ENCODE results near the gene DNAH6.
A peak's percentile ranks its signal among the peaks of the same experiment; 100 is the strongest.
"Not testable (repeated sequence)": the region's sequence is repeated elsewhere in the genome, so short reads cannot be mapped to it uniquely, and the experiment has no call there.

Gene DNAH6

GRCh38 chr2:84516234-84516986 lies at the start of gene DNAH6:
DNAH6 (plus strand) TSS chr2:84516498; CDS start chr2:84517827, 1,329 bp downstream.
- peak; percentile 92 for DNase-seq

- DNase-seq, result no peak
These were observed 48.9 kb upstream of the DNAH6 start for GRCh38 chr2:84467389-84467788.

GRCh38 chr2:84472423-84472822 lies 43.9 kb upstream of the DNAH6 start:
- not testable (repeated sequence) for DNase-seq

- no peak for DNase-seq
These were observed 43.3 kb upstream of the DNAH6 start for GRCh38 chr2:84472856-84473565.

GRCh38 chr2:84474176-84474575 lies 42.1 kb upstream of the DNAH6 start:
- no peak for DNase-seq

GRCh38 chr2:84477886-84478285 lies 38.4 kb upstream of the DNAH6 start:
- no peak for DNase-seq

GRCh38 chr2:84478867-84479266 lies 37.4 kb upstream of the DNAH6 start:
- no peak for DNase-seq

- no peak for DNase-seq
These were observed 34.6 kb upstream of the DNAH6 start for GRCh38 chr2:84481702-84482101.

- no peak for DNase-seq
These were observed 33.7 kb upstream of the DNAH6 start for GRCh38 chr2:84482603-84483002.

- no peak for DNase-seq
These were observed 33.0 kb upstream of the DNAH6 start for GRCh38 chr2:84483320-84483719.

- DNase-seq, result peak; percentile 49
These were observed 29.7 kb upstream of the DNAH6 start for GRCh38 chr2:84486441-84487115.

GRCh38 chr2:84487298-84487996 lies 28.9 kb upstream of the DNAH6 start:
- no peak for DNase-seq

GRCh38 chr2:84491256-84491655 lies 25.0 kb upstream of the DNAH6 start:
- DNase-seq, result no peak

- DNase-seq, result no peak
These were observed 24.6 kb upstream of the DNAH6 start for GRCh38 chr2:84491741-84492140.

- DNase-seq, result no peak
These were observed 23.7 kb upstream of the DNAH6 start for GRCh38 chr2:84492571-84492970.

- no peak for DNase-seq
These were observed 22.8 kb upstream of the DNAH6 start for GRCh38 chr2:84493514-84493913.

GRCh38 chr2:84494070-84494469 lies 22.2 kb upstream of the DNAH6 start:
- no peak for DNase-seq

- DNase-seq, result peak; percentile 24
These were observed 20.7 kb upstream of the DNAH6 start for GRCh38 chr2:84495539-84496146.

- DNase-seq, result no peak
These were observed 19.9 kb upstream of the DNAH6 start for GRCh38 chr2:84496386-84496785.

- DNase-seq, result no peak
These were observed 19.0 kb upstream of the DNAH6 start for GRCh38 chr2:84497285-84497684.

GRCh38 chr2:84498150-84498799 lies 18.0 kb upstream of the DNAH6 start:
- DNase-seq, result no peak

- not testable (repeated sequence) for DNase-seq
These were observed 5.3 kb upstream of the DNAH6 start for GRCh38 chr2:84511024-84511423.
